ENCODE measurements around the gene KRT10. TPM values are rescaled to one million over a fixed set of nuclear protein-coding genes. Genes with fewer than 3 reads are reported as not detected.

Gene KRT10
- total and polyA plus RNA-seq, 9 of the 15 experiments (the other 6 are each of a cell fraction or from before 2014, with no cell fraction given), result 47.0 to 179 (median 76.2) TPM

- no peaks in the 10 kb centered on the region for H3K36me3 ChIP-seq (ENCODE audit: control insufficient read depth, insufficient read depth, low read length)
- ChIA-PET POLR2A (interaction anchor here (0.5 to 1.4 kb wide), 4 partner anchors 24 to 788 kb away, joined by 3 to 7 read pairs (median 4); no protein-coding TSS in a partner anchor), CTCF (ENCODE audit: low intra/inter-chr PET ratio) (interaction anchor here (0.6 to 2.3 kb wide), 5 partner anchors 465 to 805 kb away, joined by 4 to 16 read pairs (median 5); no protein-coding TSS in a partner anchor)
- no peak overlapping the region; a peak in 1 of 4 replicates for H3K9ac ChIP-seq (ENCODE audit: insufficient read depth in 1 of 2, low read depth in 2 of 2, low read length in 2 of 2)
- peak overlapping the region; percentile 29 for H2AFZ ChIP-seq (ENCODE audit: low read depth, low read length)
- TF ChIP-seq TAL1 (IDR thresholded peaks at IDR 0.05), result no peak
- TF ChIP-seq ZNF347 (CRISPR knock-in tag; IDR thresholded peaks at IDR 0.05; ENCODE audit: low read depth), result no peak
- no peak for TF ChIP-seq RFX7 (CRISPR knock-in tag; IDR thresholded peaks at IDR 0.05)
- TF ChIP-seq DDX20 (tag; IDR thresholded peaks at IDR 0.05; ENCODE audit: low read depth), result no peak
- no peak for TF ChIP-seq ZNF551 (CRISPR knock-in tag; IDR thresholded peaks at IDR 0.05)
- TF ChIP-seq USF1 (CRISPR knock-in tag; IDR thresholded peaks at IDR 0.05), result no peak
- no peak for TF ChIP-seq ARID3A (IDR thresholded peaks at IDR 0.05; ENCODE audit: borderline replicate concordance, low read depth, low read length)
- no peak for TF ChIP-seq POLR2A (conservative IDR thresholded peaks at IDR 0.05)
- no peak for TF ChIP-seq MEF2A (IDR thresholded peaks at IDR 0.05; ENCODE audit: control insufficient read depth, low read depth, low read length)
- no peak for TF ChIP-seq C11orf30 (IDR thresholded peaks at IDR 0.05; ENCODE audit: low read depth)
- ATAC-seq, result no peak
- H3K9me3 ChIP-seq (replicated peaks; ENCODE audit: control insufficient read depth, insufficient read depth, low read depth, low read length), result no peaks in the 10 kb centered on the region
- H3K4me3 ChIP-seq, result no peak overlapping the region
- no peaks in the 10 kb centered on the region for H3K79me2 ChIP-seq (ENCODE audit: control insufficient read depth, insufficient read depth, low read length)
- FAIRE-seq, result no peak
- peaks cover 0 to 16% of the 10 kb centered on the region in 2 experiments; a peak in 3 of 5 replicates for H3K4me1 ChIP-seq (replicated peaks in 1 of 2; ENCODE audit: control insufficient read depth in 2 of 2, insufficient read depth in 2 of 2, low read length in 2 of 2)
- no peaks in the 10 kb centered on the region for H4K20me1 ChIP-seq (replicated peaks; ENCODE audit: control insufficient read depth, insufficient read depth, low read length)
- intact Hi-C loops (cut with micrococcal nuclease) (loop anchor here (2.0 kb wide), 2 partner anchors 55 to 465 kb away; no protein-coding TSS in a partner anchor), in situ Hi-C loops (cut with MboI) (no loop called here)
- DNase-seq (ENCODE audit: extremely low read depth in 1 of 4, low spot score in 3 of 4), result no peak
- H3K27me3 ChIP-seq (ENCODE audit: control insufficient read depth in 2 of 2, insufficient read depth in 2 of 2, low read length in 2 of 2), result no peaks in the 10 kb centered on the region
- no TSS peak for BruUV-seq (replicated peaks)
- no peak overlapping the region for H3K27ac ChIP-seq (ENCODE audit: extremely low read depth, low read depth, low read length)
- no peak overlapping the region for H3K4me2 ChIP-seq (ENCODE audit: insufficient read depth, low read length)
- no peaks in the 10 kb centered on the region for H3K9me1 ChIP-seq (ENCODE audit: control insufficient read depth, insufficient read depth, low read length)
- 60% methylated on average over 5 of the region's 5 CpGs for WGBS (ENCODE audit: insufficient coverage, low coverage, missing lambda C conversion rate)
Observed at GRCh38 chr17:40857535-40857934, 35.1 kb upstream of the KRT10 start.
